H1 (cell line): ENCODE results near the gene BBIP1. TPM values are rescaled to one million over a fixed set of nuclear protein-coding genes. Genes with fewer than 3 reads are reported as not detected.

ENCODE experiments used
- CTCF ChIA-PET: fragments of 300-600 bp; sonication (Branson Sonifier 250); formaldehyde crosslinking; loops from one replicate; lab custom pipeline; 2021; ENCODE audit not compliant: partially characterized antibody; lab: Charles Lee
- POLR2A ChIA-PET: fragments of 300-600 bp; sonication (Branson Sonifier 250); formaldehyde crosslinking; loops from one replicate; lab custom pipeline; 2021; ENCODE audit warnings: inconsistent platforms; ENCODE audit not compliant: partially characterized antibody; lab: Charles Lee
- DNase-seq, 2 experiments: peaks; one replicate each; pipeline versions ENCODE4 v3.0.0 to v3.0.0-alpha.2; 2010 to 2022; ENCODE audit warnings: low spot score in 2 of 2, low read depth in 1 of 2, mixed read lengths in 1 of 2
- FAIRE-seq: peaks from 2 replicates; lab custom pipeline; 2011; peaks lifted over from hg19 to GRCh38; lab: Jason Lieb, UNC
- H2AFZ ChIP-seq: 2 replicates; pipeline ENCODE4 v1.8.1; 2012; ENCODE audit warnings: low read length, inconsistent platforms
- H2AK5ac ChIP-seq: 2 replicates; pipeline ENCODE4 v1.6.1; 2013; ENCODE audit warnings: low read depth, low read length
- H2BK120ac ChIP-seq: replicated peaks from 2 replicates; pipeline ENCODE3; 2013; ENCODE audit warnings: low read depth, low read length, inconsistent platforms
- H2BK12ac ChIP-seq: 2 replicates; pipeline ENCODE4 v1.6.1; 2013; ENCODE audit warnings: low read depth, low read length
- H2BK15ac ChIP-seq: 2 replicates; pipeline ENCODE4 v1.6.1; 2013; ENCODE audit warnings: low read length
- H2BK20ac ChIP-seq: 2 replicates; pipeline ENCODE4 v1.6.1; 2013; ENCODE audit warnings: low read length
- H2BK5ac ChIP-seq: 2 replicates; pipeline ENCODE4 v1.6.1; 2013; ENCODE audit warnings: low read depth, low read length
- H3K14ac ChIP-seq: 2 replicates; pipeline ENCODE4 v1.6.1; 2013; ENCODE audit warnings: inconsistent platforms; ENCODE audit not compliant: insufficient read length
- H3K18ac ChIP-seq: 2 replicates; pipeline ENCODE4 v1.6.1; 2013; ENCODE audit warnings: low read length; ENCODE audit errors: extremely low read depth
- H3K23ac ChIP-seq: 2 replicates; pipeline ENCODE4 v1.6.1; 2013; ENCODE audit warnings: inconsistent platforms; ENCODE audit not compliant: insufficient read length
- H3K23me2 ChIP-seq: 2 replicates; pipeline ENCODE4 v1.6.1; 2013; ENCODE audit warnings: low read depth, low read length
- H3K27ac ChIP-seq: 2 replicates; pipeline ENCODE4 v1.6.1; 2011; ENCODE audit warnings: low read depth, low read length, inconsistent platforms
- H3K27me3 ChIP-seq, 4 experiments: replicated peaks in 1 of 4; 1 replicate in 1 of 4; 2 replicates in 3 of 4; pipeline versions ENCODE4 v1.6.1 to v1.8.1; 2011 to 2013; ENCODE audit warnings: low read length in 3 of 4, mild to moderate bottlenecking in 3 of 4, inconsistent platforms in 2 of 4, mixed read lengths in 2 of 4, moderate library complexity in 1 of 4; ENCODE audit not compliant: control insufficient read depth in 3 of 4, insufficient read depth in 3 of 4; ENCODE audit errors: extremely low read depth in 1 of 4
- H3K36me3 ChIP-seq, 4 experiments: 2 replicates each; pipeline versions ENCODE4 v1.6.1 to v1.8.1; 2011 to 2013; ENCODE audit warnings: mild to moderate bottlenecking in 4 of 4, low read length in 3 of 4, moderate library complexity in 2 of 4, control low read depth in 1 of 4, inconsistent platforms in 1 of 4; ENCODE audit not compliant: insufficient read depth in 4 of 4, control insufficient read depth in 2 of 4
- H3K4ac ChIP-seq: replicated peaks from 2 replicates; pipeline ENCODE3; 2013; ENCODE audit warnings: low read length, low read depth, mixed read lengths, inconsistent platforms; ENCODE audit not compliant: insufficient read length
- H3K4me1 ChIP-seq, 4 experiments: replicated peaks in 1 of 4; 1 replicate in 1 of 4; 2 replicates in 3 of 4; pipeline versions ENCODE4 v1.6.1 to v1.8.1; 2011 to 2013; ENCODE audit warnings: low read length in 3 of 4, inconsistent platforms in 2 of 4, mixed read lengths in 1 of 4; ENCODE audit not compliant: insufficient read depth in 4 of 4, control insufficient read depth in 3 of 4
- H3K4me2 ChIP-seq, 2 experiments: 2 replicates each; pipeline versions ENCODE4 v1.6.1 to v1.8.1; 2011 to 2013; ENCODE audit warnings: low read depth in 2 of 2, low read length in 2 of 2, control low read depth in 1 of 2, inconsistent platforms in 1 of 2, mild to moderate bottlenecking in 1 of 2; ENCODE audit not compliant: insufficient read depth in 1 of 2
- H3K4me3 ChIP-seq, 4 experiments: fragments of 200-600, 300-600 bp in 1 of 4; sonication (generic), shearing (Covaris generic), sonication (Bioruptor Twin) in 1 of 4; 2 replicates each; pipeline versions ENCODE4 v1.5.1 to v1.8.1; 2011 to 2016; ENCODE audit warnings: low read length in 4 of 4, low read depth in 3 of 4, control low read depth in 2 of 4, inconsistent platforms in 2 of 4, mild to moderate bottlenecking in 2 of 4, mixed read lengths in 1 of 4, moderate library complexity in 1 of 4; ENCODE audit not compliant: insufficient read depth in 2 of 4; ENCODE audit errors: extremely low read depth in 1 of 4
- H3K56ac ChIP-seq: replicated peaks from 2 replicates; pipeline ENCODE3; 2013; ENCODE audit warnings: low read depth, mild to moderate bottlenecking, mixed read lengths, low read length, inconsistent platforms; ENCODE audit not compliant: insufficient read length
- H3K79me1 ChIP-seq: 2 replicates; pipeline ENCODE4 v1.6.1; 2013; ENCODE audit warnings: low read depth, low read length, control low read depth
- H3K79me2 ChIP-seq, 2 experiments: 2 replicates each; pipeline versions ENCODE4 v1.6.1 to v1.8.1; 2012 to 2013; ENCODE audit warnings: low read length in 2 of 2, mild to moderate bottlenecking in 2 of 2, inconsistent platforms in 1 of 2; ENCODE audit not compliant: insufficient read depth in 2 of 2, control insufficient read depth in 1 of 2
- H3K9ac ChIP-seq, 4 experiments: replicated peaks in 1 of 4; 1 replicate in 1 of 4; 2 replicates in 3 of 4; pipeline versions ENCODE4 v1.6.1 to v1.8.1; 2011 to 2013; ENCODE audit warnings: low read depth in 3 of 4, low read length in 3 of 4, control low read depth in 2 of 4, mild to moderate bottlenecking in 2 of 4, moderate library complexity in 2 of 4, inconsistent platforms in 1 of 4; ENCODE audit errors: extremely low read depth in 1 of 4
- H3K9me3 ChIP-seq, 2 experiments: 2 replicates each; pipeline versions ENCODE4 v1.6.1 to v1.8.1; 2012 to 2013; ENCODE audit warnings: mild to moderate bottlenecking in 2 of 2, moderate library complexity in 2 of 2, control low read depth in 1 of 2, inconsistent platforms in 1 of 2, low read depth in 1 of 2, low read length in 1 of 2, mixed read lengths in 1 of 2; ENCODE audit not compliant: insufficient read depth in 2 of 2
- H4K20me1 ChIP-seq, 2 experiments: replicated peaks in 1 of 2; 2 replicates each; pipeline versions ENCODE3 to v1.8.1; 2011 to 2013; ENCODE audit warnings: inconsistent platforms in 2 of 2, low read length in 2 of 2, mild to moderate bottlenecking in 1 of 2; ENCODE audit not compliant: insufficient read depth in 2 of 2, control insufficient read depth in 1 of 2
- H4K5ac ChIP-seq: 2 replicates; pipeline ENCODE4 v1.6.1; 2013; ENCODE audit warnings: low read length, low read depth, mixed read lengths, inconsistent platforms; ENCODE audit not compliant: insufficient read length
- H4K8ac ChIP-seq: 2 replicates; pipeline ENCODE4 v1.8.0; 2013; ENCODE audit warnings: mild to moderate bottlenecking, moderate library complexity, low read length, inconsistent platforms; ENCODE audit not compliant: insufficient read depth; ENCODE audit errors: extremely low read depth
- H4K91ac ChIP-seq: replicated peaks from 2 replicates; pipeline ENCODE3; 2013; ENCODE audit warnings: low read length, mixed read lengths, inconsistent platforms; ENCODE audit not compliant: insufficient read length
- ASH2L ChIP-seq: fragments of 200-600, 300-600 bp; sonication (generic); IDR thresholded peaks from one replicate; pipeline ENCODE4 v1.7.1; 2017; ENCODE audit warnings: low read length
- CBX5 ChIP-seq: fragments of 300-800, 300-1000 bp; sonication (generic); IDR thresholded peaks from 2 replicates; pipeline ENCODE4 v1.7.1; 2016; ENCODE audit warnings: antibody characterized with exemption, low read length, low read depth
- CTCF ChIP-seq, 3 experiments: IDR thresholded peaks; 1 replicate in 2 of 3; 2 replicates in 1 of 3; pipeline versions ENCODE4 v1.5.1 to v1.6.1; 2011; ENCODE audit warnings: low read length in 3 of 3, mild to moderate bottlenecking in 3 of 3, inconsistent platforms in 2 of 3, low read depth in 1 of 3, moderate library complexity in 1 of 3; ENCODE audit not compliant: insufficient read depth in 1 of 3; ENCODE audit errors: control extremely low read depth in 1 of 3
- HDAC6 ChIP-seq: IDR thresholded peaks from one replicate; pipeline ENCODE4 v1.7.1; 2012; ENCODE audit warnings: low read depth, mild to moderate bottlenecking, inconsistent platforms, low read length, moderate library complexity
- MAX ChIP-seq: IDR thresholded peaks from 2 replicates; pipeline ENCODE4 v1.6.1; 2012; ENCODE audit warnings: inconsistent platforms
- NANOG ChIP-seq: IDR thresholded peaks from 2 replicates; pipeline ENCODE4 v1.6.1; 2011; ENCODE audit warnings: low read length, low read depth, mild to moderate bottlenecking, inconsistent platforms; ENCODE audit not compliant: insufficient read depth, poor library complexity, severe bottlenecking
- POLR2A ChIP-seq, 2 experiments: IDR thresholded peaks; 1 replicate in 1 of 2; 2 replicates in 1 of 2; pipeline ENCODE4 v1.6.1; 2011; ENCODE audit warnings: low read depth in 2 of 2, low read length in 2 of 2, mild to moderate bottlenecking in 2 of 2; ENCODE audit errors: control extremely low read depth in 1 of 2
- SIRT6 ChIP-seq: IDR thresholded peaks from one replicate; pipeline ENCODE4 v1.7.1; 2012; ENCODE audit warnings: low read length, inconsistent platforms
- SP1 ChIP-seq: IDR thresholded peaks from 2 replicates; pipeline ENCODE4 v1.6.1; 2011; ENCODE audit warnings: low read depth, low read length
- SUZ12 ChIP-seq: fragments of 200-600 bp; sonication (generic); IDR thresholded peaks from 2 replicates; pipeline ENCODE4 v1.6.1; 2012; ENCODE audit warnings: mild to moderate bottlenecking, inconsistent platforms, low read length, moderate library complexity, mixed read lengths
- TAF7 ChIP-seq: optimal IDR thresholded peaks from 2 replicates; pipeline ENCODE3; 2011; ENCODE audit warnings: low read depth, mild to moderate bottlenecking, inconsistent platforms, low read length, moderate library complexity, borderline replicate concordance
- YY1 ChIP-seq: IDR thresholded peaks from 2 replicates; pipeline ENCODE4 v1.6.1; 2011; ENCODE audit warnings: low read depth, mild to moderate bottlenecking, low read length
- WGBS, 2 experiments: shearing (Covaris generic) in 1 of 2; methylation state at CpG; one replicate each; pipeline versions ENCODE4 v1.1.6 to v1.1.7; 2013 to 2015; ENCODE audit warnings: low lambda C conversion rate in 2 of 2, mixed read lengths in 2 of 2, inconsistent platforms in 1 of 2, low coverage in 1 of 2, missing lambda C conversion rate in 1 of 2; ENCODE audit not compliant: insufficient replicate concordance in 2 of 2, insufficient coverage in 1 of 2, insufficient read length in 1 of 2; ENCODE audit errors: extremely low coverage in 1 of 2, missing lambda C conversion rate in 1 of 2; 5-methylcytosine and 5-hydroxymethylcytosine counted together
- polyA plus RNA-seq, 7 experiments: library from polyadenylated mRNA; depleted of rRNA in 3 of 7; stranded (reverse) in 5 of 7; unstranded in 2 of 7; fragments of >200 nt in 5 of 7; fragments of 200-250 nt in 2 of 7; gene quantifications; 1 replicate in 5 of 7; 2 replicates in 1 of 7; 4 replicates in 1 of 7; pipeline versions ENCODE4 v1.2.1 to v1.2.3, GENCODE V29; 2011 to 2013; ENCODE audit warnings: missing spikeins in 2 of 7, mixed read lengths in 2 of 7
- total RNA-seq: library from RNA; stranded (reverse); fragmentation: NEBNext Ultra II Directional; extraction: Animal tissue kit (Norgen Biotek cat#: 25700); gene quantifications from 2 replicates; pipeline ENCODE4 v1.2.1, GENCODE V29; 2021

Gene BBIP1
- total and polyA plus RNA-seq, 2 of the 8 experiments (the other 6 are each of a cell fraction or from before 2014, with no cell fraction given): 8.8 to 19.6 TPM

- CTCF ChIA-PET: interaction anchor here (0.7 to 1.2 kb wide), 2 partner anchors 9 to 15 kb away, joined by 3 read pairs; no protein-coding TSS in a partner anchor
- no peak for TF ChIP-seq SIRT6
- no peak for TF ChIP-seq ASH2L
- no peak for TF ChIP-seq CTCF (IDR thresholded peaks at IDR 0.05; ENCODE audit: control extremely low read depth in 1 of 3, insufficient read depth in 1 of 3, low read depth in 1 of 3, low read length in 3 of 3)
- TF ChIP-seq HDAC6: no peak
- TF ChIP-seq NANOG: no peak
- no peak for TF ChIP-seq MAX
- TF ChIP-seq TAF7: no peak
- TF ChIP-seq YY1: no peak
- TF ChIP-seq CBX5: no peak
- TF ChIP-seq SUZ12: no peak
- TF ChIP-seq SP1: no peak
- TF ChIP-seq POLR2A (IDR thresholded peaks at IDR 0.05; ENCODE audit: control extremely low read depth in 1 of 2, low read depth in 2 of 2, low read length in 2 of 2): no peak
Measured at GRCh38 chr10:110850099-110850498, 68.9 kb downstream of the BBIP1 start.

More at GRCh38 chr10:110850099-110850498, 68.9 kb downstream of the BBIP1 start:
- Histone ChIP-seq H4K8ac (no peak overlapping the region), H3K4me2 (no peak overlapping the region), H3K79me1 (no peaks in the 10 kb centered on the region), H3K4ac (no peak overlapping the region), H2BK12ac (no peak overlapping the region), H2AK5ac (no peak overlapping the region), H3K23me2 (no peaks in the 10 kb centered on the region), H3K23ac (no peak overlapping the region), H3K56ac (no peak overlapping the region), H2BK15ac (no peak overlapping the region), H3K27me3 (no peaks in the 10 kb centered on the region), H2BK20ac (no peak overlapping the region), H4K5ac (no peak overlapping the region), H2BK120ac (no peak overlapping the region), H3K4me3 (no peak overlapping the region), H3K18ac (no peak overlapping the region), H3K4me1 (no peaks in the 10 kb centered on the region), H3K14ac (no peak overlapping the region), H3K27ac (no peak overlapping the region), H3K9me3 (no peaks in the 10 kb centered on the region), H3K79me2 (no peaks in the 10 kb centered on the region), H3K36me3 (no peaks in the 10 kb centered on the region), H4K20me1 (no peaks in the 10 kb centered on the region), H4K91ac (no peak overlapping the region), H2AFZ (no peak overlapping the region), H3K9ac (no peak overlapping the region), H2BK5ac (no peak overlapping the region)
- POLR2A ChIA-PET: interaction anchor here (1.4 kb wide), 1 partner anchor 23 kb away, joined by 3 read pairs; no protein-coding TSS in a partner anchor
- WGBS, 2 experiments: 96% methylated on average over 3 of the region's 3 CpGs; no CpG with 5 or more reads in 1 of the 2 experiments
- no peak for FAIRE-seq
- no peak for DNase-seq
